OCI-LY1 (cell line): ENCODE measurements around the gene SMIM3.

Source experiments
- H2AFZ ChIP-seq: fragments of 200-600 bp; sonication (generic), shearing (Covaris generic); 2 replicates; pipeline ENCODE4 v1.6.0; 2014; ENCODE audit warnings: antibody characterized with exemption, mild to moderate bottlenecking, low read length
- H3F3A ChIP-seq: fragments of 200-600 bp; sonication (generic), shearing (Covaris generic); 2 replicates; pipeline ENCODE4 v1.6.0; 2014; ENCODE audit warnings: mild to moderate bottlenecking, antibody characterized with exemption, low read length, moderate library complexity; ENCODE audit not compliant: insufficient read depth
- H3K27ac ChIP-seq: fragments of 200-600 bp; sonication (generic); 2 replicates; pipeline ENCODE4 v1.5.1; 2014; ENCODE audit warnings: low read length, mixed run types, mild to moderate bottlenecking, low read depth; ENCODE audit not compliant: poor library complexity, severe bottlenecking
- H3K27me3 ChIP-seq: fragments of 200-600 bp; sonication (generic); 2 replicates; pipeline ENCODE4 v1.6.0; 2014; ENCODE audit warnings: antibody characterized with exemption, mild to moderate bottlenecking, low read length, moderate library complexity; ENCODE audit not compliant: insufficient read depth
- H3K36me3 ChIP-seq: fragments of 200-600 bp; sonication (generic); 2 replicates; pipeline ENCODE4 v1.6.1; 2014; ENCODE audit warnings: mild to moderate bottlenecking, antibody characterized with exemption, low read length, moderate library complexity, mixed read lengths; ENCODE audit not compliant: insufficient read depth
- H3K4me1 ChIP-seq: fragments of 200-600 bp; sonication (generic); 2 replicates; pipeline ENCODE4 v1.5.1; 2014; ENCODE audit warnings: mild to moderate bottlenecking, low read length, moderate library complexity; ENCODE audit not compliant: insufficient read depth, severe bottlenecking
- H3K4me2 ChIP-seq: fragments of 200-600 bp; sonication (generic), shearing (Covaris generic); 2 replicates; pipeline ENCODE4 v1.6.1; 2014; ENCODE audit warnings: low read length
- H3K4me3 ChIP-seq: fragments of 200-600 bp; sonication (generic); 2 replicates; pipeline ENCODE4 v1.5.1; 2014; ENCODE audit warnings: low read length, low read depth, mild to moderate bottlenecking, mixed read lengths; ENCODE audit not compliant: poor library complexity, severe bottlenecking
- H3K79me2 ChIP-seq: fragments of 200-600 bp; shearing (Covaris generic); 2 replicates; pipeline ENCODE4 v1.6.1; 2016; ENCODE audit warnings: mixed run types, low read length, mixed read lengths; ENCODE audit not compliant: insufficient read depth
- H3K9ac ChIP-seq: fragments of 200-600 bp; sonication (generic), shearing (Covaris generic); 2 replicates; pipeline ENCODE4 v1.6.1; 2014; ENCODE audit warnings: mild to moderate bottlenecking, low read length, mixed read lengths
- H3K9me2 ChIP-seq: fragments of 200-600 bp; sonication (generic), shearing (Covaris generic); 2 replicates; pipeline ENCODE4 v1.6.1; 2014; ENCODE audit warnings: low read depth, mild to moderate bottlenecking, low read length, mixed read lengths
- H3K9me3 ChIP-seq: fragments of 200-600 bp; shearing (Covaris generic); 2 replicates; pipeline ENCODE4 v1.6.1; 2014; ENCODE audit warnings: low read length, mixed read lengths
- H4K20me1 ChIP-seq: fragments of 200-600 bp; sonication (generic), shearing (Covaris generic); 2 replicates; pipeline ENCODE4 v1.6.0; 2016; ENCODE audit warnings: mild to moderate bottlenecking, low read length; ENCODE audit not compliant: insufficient read depth
- CTCF ChIP-seq: fragments of 200-600 bp; sonication (generic), shearing (Covaris generic); IDR thresholded peaks from 2 replicates; pipeline ENCODE4 v1.5.1; 2017; ENCODE audit warnings: mild to moderate bottlenecking, antibody characterized with exemption, low read length, moderate library complexity, mixed read lengths
- EZH2 ChIP-seq: fragments of 200-600 bp; sonication (generic), shearing (Covaris generic); IDR thresholded peaks from 2 replicates; pipeline ENCODE4 v1.8.0; 2017; ENCODE audit warnings: borderline replicate concordance, mixed run types, mild to moderate bottlenecking, antibody characterized with exemption, low read length, moderate library complexity, mixed read lengths

The SMIM3 gene

GRCh38 chr5:150778517-150779396, at the start of gene SMIM3:
TSS of gene SMIM3 (plus strand) at chr5:150778757. CDS start at chr5:150795441, 16,684 bp downstream.
- no peak within 1 kb of the TSS for H2AFZ ChIP-seq
- no peaks in the 10 kb centered on the region for H3F3A ChIP-seq

GRCh38 chr5:150729859-150730258, 48.7 kb upstream of the SMIM3 start:
- no peaks in the 10 kb centered on the region for H3K79me2 ChIP-seq
- no peak overlapping the region for H3K4me2 ChIP-seq
- no peaks in the 10 kb centered on the region for H3K9me3 ChIP-seq
- no peaks in the 10 kb centered on the region for H4K20me1 ChIP-seq
- no peak overlapping the region for H3K4me3 ChIP-seq
- peaks cover 9% of the 10 kb centered on the region for H3K4me1 ChIP-seq
- H3K27me3 ChIP-seq = no peaks in the 10 kb centered on the region
- H3F3A ChIP-seq = no peaks in the 10 kb centered on the region
- TF ChIP-seq EZH2 = no peak
- TF ChIP-seq CTCF = no peak
- no peaks in the 10 kb centered on the region for H3K9me2 ChIP-seq
- H3K36me3 ChIP-seq = peaks cover 66% of the 10 kb centered on the region
- no peak overlapping the region for H3K9ac ChIP-seq
- no peak overlapping the region for H2AFZ ChIP-seq
- no peak overlapping the region for H3K27ac ChIP-seq

More at GRCh38 chr5:150778517-150779396, at the start of gene SMIM3:
- Histone ChIP-seq H3K27me3 (no peaks in the 10 kb centered on the region), H4K20me1 (no peaks in the 10 kb centered on the region), H3K9me2 (no peaks in the 10 kb centered on the region), H3K9me3 (no peaks in the 10 kb centered on the region), H3K36me3 (no peaks in the 10 kb centered on the region), H3K79me2 (no peaks in the 10 kb centered on the region), H3K9ac (no peak within 1 kb of the TSS), H3K4me2 (no peak within 1 kb of the TSS), H3K4me1 (peaks cover 12% of the 10 kb centered on the region), H3K4me3 (no peak within 1 kb of the TSS), H3K27ac (no peak within 1 kb of the TSS)
- TF ChIP-seq EZH2 (no peak), CTCF (peak; percentile 20; the same call in 1 of the 2 replicates)

- H3K4me3 ChIP-seq = no peak overlapping the region
- no peak overlapping the region for H3K9ac ChIP-seq
- peaks cover 19% of the 10 kb centered on the region for H3K4me1 ChIP-seq
- no peaks in the 10 kb centered on the region for H3F3A ChIP-seq
- 0 out of 2 replicates have a peak, but pooled peaks cover 4% of the 10 kb centered on the region for H3K79me2 ChIP-seq
- H2AFZ ChIP-seq = no peak overlapping the region
- TF ChIP-seq CTCF (no peak), EZH2 (no peak)
- H4K20me1 ChIP-seq = no peaks in the 10 kb centered on the region
- H3K9me3 ChIP-seq = peaks cover 6% of the 10 kb centered on the region; the same call in 1 of the 2 replicates
- peaks cover 74% of the 10 kb centered on the region for H3K36me3 ChIP-seq
- no peaks in the 10 kb centered on the region for H3K27me3 ChIP-seq
- no peak overlapping the region for H3K4me2 ChIP-seq
- no peak overlapping the region for H3K27ac ChIP-seq
- no peaks in the 10 kb centered on the region for H3K9me2 ChIP-seq
Measured at GRCh38 chr5:150731669-150732242, 46.8 kb upstream of the SMIM3 start.
